Stimulated activated CD8-positive, alpha-beta memory T cell treated with anti-CD3 and anti-CD28 coated beads, Interleukin-4, amount 100 ng/mL, for 4 hours (primary cell): ENCODE results near the gene C6orf47.

Experiments
- DNase-seq, 2 donors: peaks; one replicate each; pipeline ENCODE4 v3.0.0-alpha.2; 2020; ENCODE audit warnings: low read depth in 2 of 2, low spot score in 1 of 2

Gene C6orf47

DNA sequence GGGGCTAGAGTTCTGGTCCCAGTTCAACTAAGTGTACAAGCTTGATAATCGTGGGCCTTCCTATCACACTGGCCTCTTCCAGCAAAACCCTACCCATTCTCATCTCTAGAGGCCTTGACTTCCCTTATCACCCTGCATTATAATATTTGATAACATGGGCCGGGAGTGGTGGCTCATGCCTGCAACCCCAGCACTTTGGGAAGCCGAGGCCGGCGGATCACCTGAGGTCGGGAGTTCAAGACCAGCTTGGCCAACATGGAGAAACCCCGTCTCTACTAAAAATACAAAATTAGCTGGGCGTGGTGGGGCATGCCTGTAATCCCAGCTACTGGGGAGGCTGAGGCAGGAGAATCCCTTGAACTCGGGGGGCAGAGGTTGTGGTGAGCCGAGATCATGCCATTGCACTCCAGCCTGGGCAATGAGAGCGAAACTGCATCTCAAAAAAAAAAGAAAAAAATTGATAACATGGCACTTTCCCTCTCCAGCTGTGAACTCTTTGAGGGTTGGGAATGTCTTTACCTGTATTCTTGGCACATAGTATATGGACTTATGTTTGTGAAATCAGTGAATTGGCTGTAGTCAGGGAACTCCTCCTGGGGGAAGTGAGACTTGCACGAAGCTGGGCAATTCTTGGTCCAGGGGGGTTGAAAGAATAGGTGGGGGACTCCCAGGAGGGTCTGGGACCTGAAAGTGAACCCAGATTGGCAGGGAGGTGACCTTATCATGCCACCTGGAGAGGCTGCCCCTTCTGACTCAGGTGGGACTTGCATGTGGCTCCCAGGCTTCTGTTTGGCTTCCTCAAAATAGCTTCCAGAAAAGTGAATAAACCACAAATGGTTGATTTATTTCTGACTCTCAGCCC is 915 bp upstream of the C6orf47 start:
- no peak for DNase-seq

GRCh38 chr6:31659649-31660380 is 763 bp downstream of the C6orf47 start:
- DNase-seq = no peak

- no peak for DNase-seq
Observed at GRCh38 chr6:31658983-31659648, 1.5 kb downstream of the C6orf47 start.

- DNase-seq = no peak
Observed at GRCh38 chr6:31658158-31658688, 2.4 kb downstream of the C6orf47 start.

GRCh38 chr6:31657406-31658157 is 3.0 kb downstream of the C6orf47 start:
- no peak for DNase-seq

- no peak for DNase-seq
Observed at GRCh38 chr6:31655349-31656237, 5.0 kb downstream of the C6orf47 start, which contains the start of gene APOM. Gene APOM (plus strand): TSS chr6:31655894. CDS start chr6:31655967, 73 bp downstream.

DNA sequence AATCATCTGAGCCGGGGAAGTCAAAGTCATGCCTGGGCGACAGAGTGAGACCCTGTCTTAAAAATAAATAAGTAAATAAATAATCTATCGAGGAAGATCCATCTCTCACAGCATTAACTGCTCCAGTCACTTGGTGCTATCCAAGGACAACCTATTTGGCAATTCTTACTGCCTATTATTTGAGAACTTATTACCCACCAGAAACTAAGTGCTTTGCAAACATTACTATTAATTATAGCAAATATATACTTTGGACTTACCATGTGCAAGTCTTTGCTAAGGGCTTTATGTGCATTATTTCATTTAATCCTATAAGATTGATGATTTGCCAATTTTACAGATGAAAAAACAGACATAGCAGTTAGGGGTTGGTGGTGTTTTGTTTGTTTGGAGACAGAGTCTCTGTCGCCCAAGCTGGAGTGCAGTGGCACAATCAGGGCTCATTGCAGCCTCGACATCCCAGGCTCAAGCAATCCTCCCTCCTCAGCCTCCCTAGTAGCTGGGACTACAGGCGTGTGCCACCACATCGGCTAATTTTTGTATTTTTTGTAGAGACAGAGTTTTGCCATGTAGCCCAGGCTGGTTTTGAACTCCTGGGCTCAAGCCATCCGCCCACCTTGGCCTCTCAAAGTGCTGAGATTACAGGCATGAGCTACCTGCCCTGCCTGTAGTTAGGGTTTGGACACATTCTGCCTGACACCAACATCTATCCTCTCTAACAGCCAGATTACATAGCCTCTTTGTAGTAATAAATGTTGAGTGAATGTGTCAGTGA is 5.8 kb downstream of the C6orf47 start:
- DNase-seq = no peak

GRCh38 chr6:31652925-31653724 is 7.5 kb downstream of the C6orf47 start:
- DNase-seq = peak in 1 of 2 donors; percentile 84

GRCh38 chr6:31651602-31652191 is 8.9 kb downstream of the C6orf47 start:
- DNase-seq = no peak

- no peak for DNase-seq
Observed at GRCh38 chr6:31645325-31645724, 15.3 kb downstream of the C6orf47 start.

- no peak for DNase-seq
Observed at GRCh38 chr6:31643818-31644454, 16.6 kb downstream of the C6orf47 start.

GRCh38 chr6:31642798-31643570 is 17.6 kb downstream of the C6orf47 start:
- DNase-seq = no peak

- DNase-seq = no peak
Observed at GRCh38 chr6:31641370-31641769, 19.2 kb downstream of the C6orf47 start.

- no peak for DNase-seq
Observed at GRCh38 chr6:31640612-31641011, 20.0 kb downstream of the C6orf47 start.

GRCh38 chr6:31639449-31639861 is 21.1 kb downstream of the C6orf47 start:
- DNase-seq = no peak

DNA sequence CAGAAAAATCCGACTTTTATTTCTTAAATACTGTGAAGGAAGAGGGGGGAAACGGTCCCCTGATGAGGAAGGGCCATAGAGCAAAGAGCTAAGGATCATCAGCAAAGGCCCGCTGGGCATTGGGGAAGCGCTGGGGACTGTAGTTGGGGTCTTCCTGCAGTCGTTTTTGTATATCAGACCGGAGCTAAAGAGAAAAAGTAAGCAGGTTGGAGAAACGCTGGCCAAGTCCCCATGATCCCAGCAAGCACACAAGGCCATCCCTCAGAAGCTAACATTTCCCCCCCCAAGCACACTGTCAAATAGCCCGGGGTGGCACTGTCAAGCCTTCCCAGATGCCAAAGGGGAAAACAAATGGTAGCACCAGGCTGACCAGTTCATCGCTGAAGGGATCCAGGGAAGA is 21.5 kb downstream of the C6orf47 start:
- no peak for DNase-seq
